Activated gamma-delta T cell treated with Interleukin-2 at 50 U/mL for 16 hours (primary cell): ENCODE data around the gene TBC1D14.

Experiments
- DNase-seq: peaks from one replicate; pipeline ENCODE4 v3.0.0-alpha.2; 2020

The TBC1D14 gene

DNA sequence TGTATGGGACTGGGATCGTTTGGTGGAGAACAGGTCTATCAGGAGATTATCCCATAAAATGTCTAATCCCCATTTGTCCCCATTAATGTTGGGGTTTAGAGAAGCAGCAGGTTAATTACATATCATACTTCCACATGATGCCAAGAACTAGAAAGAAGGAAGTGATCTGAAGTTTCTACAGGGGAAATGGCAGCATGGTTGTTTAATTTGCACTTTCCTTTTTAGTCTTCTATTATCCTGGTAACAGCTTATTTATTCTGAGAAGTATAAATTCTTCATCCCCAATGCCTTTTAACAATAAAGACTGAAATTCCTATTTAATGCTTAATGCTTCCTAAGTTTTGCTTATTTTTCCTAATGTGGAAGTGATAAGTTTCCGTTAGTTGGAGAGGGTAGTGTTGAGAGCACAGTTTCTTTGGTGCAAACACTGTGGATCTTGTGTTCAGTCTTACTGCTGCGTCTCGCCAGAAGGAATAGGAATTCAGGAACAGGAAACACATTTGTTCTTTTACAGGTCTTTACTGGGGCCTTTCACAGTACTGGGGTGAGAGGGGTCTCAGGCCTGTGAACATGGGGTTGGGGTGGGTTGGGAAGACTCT is 74.0 kb downstream of the TBC1D14 start:
- no peak for DNase-seq

DNA sequence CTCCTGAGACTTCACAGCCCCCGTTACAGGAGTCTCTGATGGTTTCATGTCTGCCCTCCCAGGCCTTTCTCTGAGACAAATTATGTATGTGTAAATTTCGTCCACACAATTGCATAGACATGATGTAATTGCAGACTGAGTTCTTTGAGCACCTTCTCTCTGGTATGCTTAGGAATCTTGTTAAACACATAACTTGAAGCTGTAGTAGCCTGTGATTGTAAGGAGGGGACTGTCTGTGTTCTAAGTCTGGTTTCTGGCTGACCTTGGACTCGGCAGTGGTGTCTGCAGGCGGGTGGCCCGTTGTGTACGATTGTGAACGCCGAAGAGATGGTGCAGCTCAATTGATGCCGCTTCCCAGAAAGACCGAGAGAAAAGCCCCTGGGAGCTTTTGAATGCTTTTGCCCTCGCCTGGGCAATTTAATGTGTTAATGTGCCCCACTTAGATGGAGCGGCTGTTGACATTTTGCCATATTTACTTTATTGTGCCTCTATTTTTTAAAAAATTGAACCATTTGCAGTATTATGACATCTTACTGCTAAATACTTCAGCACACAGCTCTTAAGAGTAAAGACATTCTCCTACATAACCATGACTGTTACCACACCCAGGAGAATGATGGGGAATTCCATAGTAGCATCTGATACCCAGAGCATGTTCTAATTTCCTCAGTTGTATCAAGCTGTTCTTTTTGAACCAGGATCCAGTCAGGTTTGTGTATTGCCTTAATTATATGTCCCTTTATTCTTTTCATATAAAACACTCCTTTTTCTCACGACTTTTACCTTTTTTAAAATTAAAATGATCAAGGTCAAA is 75.2 kb downstream of the TBC1D14 start:
- no peak for DNase-seq

DNA sequence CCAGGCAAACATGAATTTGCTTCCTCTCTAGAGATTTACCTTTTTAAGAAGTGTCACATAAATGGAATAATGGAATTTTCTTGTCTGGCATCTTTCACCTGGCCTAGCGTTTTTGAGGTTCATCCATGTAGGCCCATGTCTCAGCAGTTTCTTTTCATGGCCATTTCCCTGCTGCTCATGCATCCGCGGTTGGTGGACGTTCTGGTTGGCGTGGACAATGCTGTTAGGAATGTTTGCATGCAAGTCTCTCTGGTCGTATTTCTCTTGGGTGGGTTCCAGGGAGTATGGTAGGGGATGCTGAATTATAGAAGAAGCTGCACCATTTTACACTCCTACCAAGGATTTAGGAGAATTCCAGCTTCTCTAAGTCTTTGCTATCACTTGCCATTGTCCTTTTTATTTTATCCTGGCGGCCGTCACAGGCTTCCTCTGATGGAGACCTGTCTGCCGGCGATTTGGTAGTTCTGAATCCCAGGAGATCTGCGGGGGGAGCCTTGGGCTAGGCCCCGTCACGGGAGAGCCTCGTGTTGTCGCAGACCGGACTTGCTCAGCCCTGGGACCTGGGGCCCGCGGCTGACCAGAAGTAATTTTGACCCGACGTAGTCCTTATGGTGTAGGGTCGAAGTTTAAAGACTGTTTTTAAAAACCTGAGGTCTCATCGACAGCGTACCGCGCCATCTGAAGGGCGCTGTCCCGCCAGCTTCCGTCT is 76.6 kb downstream of the TBC1D14 start:
- DNase-seq: no peak

DNA sequence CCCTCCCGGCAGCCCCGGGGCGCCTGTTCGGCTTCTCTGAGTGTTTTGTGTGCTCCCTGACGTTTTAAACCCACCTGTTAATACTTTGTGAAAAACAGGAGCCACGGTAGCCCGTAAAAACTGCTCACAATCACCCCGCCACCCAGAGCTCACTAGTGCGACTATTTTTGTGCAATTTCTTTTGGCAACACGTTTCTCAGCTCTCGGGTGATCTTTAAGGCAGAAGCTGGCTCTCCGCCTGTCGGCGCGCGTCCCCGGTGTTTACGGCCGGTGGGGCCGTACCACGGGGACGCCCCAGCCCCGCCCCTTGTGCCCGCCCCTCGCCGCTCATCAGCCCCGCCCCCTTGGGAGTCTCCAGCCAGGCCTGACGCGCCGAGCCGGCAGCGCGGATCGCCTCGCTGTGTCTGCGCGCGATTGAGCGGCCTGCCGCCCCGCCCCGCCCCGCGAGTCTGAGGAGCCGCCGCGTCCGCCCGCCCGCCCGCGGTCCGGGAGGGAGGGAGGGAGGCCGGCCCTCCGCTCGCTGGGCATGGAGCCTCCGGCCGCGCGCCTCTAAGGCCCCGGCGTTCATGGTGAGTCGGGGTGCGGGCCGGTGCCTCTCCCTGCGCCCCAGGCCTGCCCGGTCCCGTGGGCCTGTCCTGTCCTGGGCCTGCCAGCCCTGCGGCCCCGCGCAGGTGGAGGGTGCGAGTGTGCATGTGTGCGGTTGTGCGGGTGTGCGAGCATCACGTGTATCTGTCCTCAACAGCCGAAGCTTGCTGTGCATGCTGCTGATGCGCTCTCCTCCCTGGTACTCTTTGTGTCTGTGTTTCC is 77.4 kb downstream of the TBC1D14 start:
- DNase-seq: peak; percentile 91

DNA sequence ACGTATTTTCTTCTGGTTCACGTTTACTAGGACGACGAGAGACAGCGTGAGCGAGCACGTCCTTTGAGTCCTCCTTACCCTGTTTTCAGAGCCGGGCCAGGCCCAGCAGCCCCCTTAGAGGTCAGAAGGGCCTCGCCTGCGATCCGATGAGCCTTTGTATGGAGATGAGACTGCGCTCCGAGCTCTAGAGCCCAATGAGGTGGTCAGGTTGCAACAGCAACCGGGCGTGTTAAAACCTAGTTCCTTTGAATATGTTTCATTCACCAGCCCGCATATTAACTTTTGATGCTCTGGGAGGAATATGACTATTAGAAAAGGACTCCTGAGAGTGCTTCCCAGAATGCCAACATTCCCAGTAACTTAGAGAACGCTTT is 77.9 kb downstream of the TBC1D14 start:
- no peak for DNase-seq

- no peak for DNase-seq
Observed at GRCh38 chr4:6988016-6988715, 78.5 kb downstream of the TBC1D14 start.

DNA sequence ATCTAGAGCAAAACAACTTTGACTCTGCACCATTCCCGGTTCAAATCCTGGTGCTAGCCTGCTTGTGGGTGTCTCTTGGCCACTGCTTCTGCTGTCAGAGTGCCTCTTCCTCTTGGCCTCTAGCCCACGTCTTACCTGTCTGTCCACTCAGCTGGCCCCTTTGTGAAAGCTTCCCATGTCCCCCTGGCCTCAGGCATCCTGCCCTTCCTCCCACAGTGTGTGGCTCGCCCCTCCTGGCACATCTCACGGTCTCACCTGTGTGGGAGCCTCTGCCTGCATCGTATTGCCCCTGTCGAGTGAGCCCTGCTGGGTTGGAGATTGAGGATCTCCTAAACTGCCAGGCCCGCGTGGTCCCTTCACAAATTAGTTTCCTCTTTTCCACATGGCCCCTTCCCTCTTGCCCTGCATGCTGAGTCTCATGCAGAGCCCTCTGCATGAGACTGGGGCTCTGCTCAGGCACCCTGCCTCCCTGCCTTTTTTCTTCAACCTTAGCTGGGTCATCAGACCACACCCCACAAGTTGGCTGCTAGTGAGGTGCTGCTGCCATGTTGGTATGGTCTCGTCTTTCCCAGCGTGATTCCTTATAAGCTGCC is 79.8 kb downstream of the TBC1D14 start:
- no peak for DNase-seq

DNA sequence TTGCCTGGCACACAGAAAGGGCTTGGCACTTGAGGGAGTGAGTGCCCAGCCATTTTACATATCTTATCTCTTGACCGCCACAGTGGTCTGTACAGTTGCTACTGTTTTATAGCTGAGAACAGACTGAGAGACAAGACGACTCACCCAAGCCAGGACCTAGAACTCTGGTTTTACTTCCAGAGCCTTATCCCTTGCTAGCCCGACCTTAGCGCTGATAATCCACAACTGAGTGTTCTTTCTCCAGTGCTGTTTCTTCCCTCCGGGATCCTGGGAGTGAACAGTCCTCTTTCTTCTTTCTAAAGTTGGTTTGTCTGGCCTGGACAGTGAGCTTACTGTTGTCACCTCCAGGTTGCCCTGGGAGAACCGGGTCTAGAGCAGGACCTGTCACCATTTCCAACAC is 81.0 kb downstream of the TBC1D14 start:
- no peak for DNase-seq

DNA sequence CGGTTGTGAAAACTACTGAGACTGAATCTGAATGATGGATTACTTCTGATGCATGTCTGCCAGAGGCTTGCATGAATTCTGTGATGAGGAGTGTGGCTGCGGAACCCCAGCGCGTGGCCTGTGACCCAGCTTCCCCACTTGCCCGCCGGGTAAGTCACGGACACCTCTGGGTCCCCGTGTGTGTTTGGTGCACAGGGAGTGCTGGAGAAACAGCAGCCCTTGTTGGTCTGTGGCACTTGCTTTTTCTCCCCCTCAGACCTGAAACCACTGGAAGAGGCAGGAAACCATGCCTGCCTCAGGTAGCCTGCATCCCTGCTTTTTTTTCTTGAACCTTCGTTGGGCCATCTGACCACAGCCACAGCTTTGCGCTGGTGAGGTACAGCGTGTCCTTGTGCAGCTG is 81.6 kb downstream of the TBC1D14 start:
- DNase-seq: no peak

DNA sequence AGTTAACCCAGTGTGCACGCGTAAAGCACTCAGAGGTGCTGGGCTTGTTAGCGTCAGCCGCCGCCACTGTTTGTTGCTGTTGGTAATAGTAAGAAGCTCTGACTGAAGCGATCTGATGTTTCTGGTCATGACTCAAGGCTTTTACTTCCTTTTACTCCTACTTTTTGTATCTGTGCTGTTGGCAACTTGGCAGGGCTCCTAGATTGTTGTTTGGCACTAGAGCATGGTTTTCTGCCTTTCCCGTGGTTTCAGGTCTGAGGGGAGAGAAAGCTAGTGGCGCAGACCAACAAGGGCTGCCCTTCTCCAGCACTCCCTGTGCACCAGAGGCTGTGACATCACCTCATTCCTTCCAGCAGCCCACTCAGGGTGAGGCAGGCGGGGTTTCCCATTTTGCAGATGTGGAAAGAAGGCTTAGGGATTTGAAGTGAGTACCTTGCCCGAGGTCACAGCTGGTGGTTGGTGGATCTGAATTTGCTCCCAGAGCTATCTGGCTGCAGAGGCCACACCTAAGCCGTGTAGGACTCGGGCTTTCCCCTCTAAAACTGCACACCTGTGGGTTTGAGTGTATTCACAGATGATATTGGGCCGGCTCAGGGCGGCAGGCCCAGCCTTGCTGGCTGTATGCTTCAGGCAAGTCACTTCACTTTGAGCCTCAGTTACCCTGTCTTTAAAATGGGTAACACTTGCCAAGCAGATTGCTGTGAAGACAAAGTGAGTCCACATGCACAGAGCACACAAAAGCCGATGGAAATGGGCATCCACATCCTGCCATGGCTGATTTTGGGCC is 82.3 kb downstream of the TBC1D14 start:
- DNase-seq: no peak

GRCh38 chr4:6992728-6993677 is 83.4 kb downstream of the TBC1D14 start:
- DNase-seq: no peak

- DNase-seq: no peak
Observed at GRCh38 chr4:6996481-6996880, 86.9 kb downstream of the TBC1D14 start.

- DNase-seq: no peak
Observed at GRCh38 chr4:6999172-7000086, 89.8 kb downstream of the TBC1D14 start.

DNA sequence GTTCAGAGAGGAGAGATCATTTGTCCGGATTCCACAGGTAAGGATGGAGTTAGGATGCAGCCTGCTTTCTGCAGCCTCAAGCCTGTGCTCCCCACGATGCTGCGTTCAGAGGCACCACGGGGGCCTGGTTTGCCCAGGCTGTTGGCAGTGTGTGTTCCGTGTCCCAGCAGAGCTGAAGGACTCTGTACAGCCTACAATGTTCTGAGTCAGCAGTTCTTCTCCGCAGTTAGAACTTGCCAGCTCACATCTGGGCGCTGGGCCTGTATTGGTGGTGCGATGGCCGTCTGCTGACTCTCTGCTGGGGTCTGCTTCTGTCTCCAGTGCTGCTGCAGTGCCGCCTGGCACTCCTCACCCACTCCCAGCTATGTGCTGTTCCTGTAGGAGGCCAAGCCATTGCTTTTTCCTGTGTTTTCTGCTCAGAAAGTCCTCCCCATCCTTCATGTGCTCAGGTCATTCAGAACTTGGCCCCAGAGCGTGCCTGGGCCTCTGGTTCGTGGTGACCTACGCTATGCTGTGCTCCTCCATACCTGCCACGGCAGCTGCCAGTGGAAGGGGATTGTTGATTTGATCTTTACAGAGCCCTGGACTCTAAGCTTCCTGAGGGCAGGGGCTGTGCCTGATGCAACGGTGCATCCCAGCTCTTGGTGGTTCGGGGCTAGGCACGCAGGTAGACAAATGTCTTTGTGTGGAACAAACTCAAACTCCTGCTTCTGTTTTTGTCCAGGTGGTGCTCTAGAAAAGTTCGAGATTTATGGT is 91.0 kb downstream of the TBC1D14 start:
- DNase-seq: no peak

GRCh38 chr4:7001271-7001670 is 91.6 kb downstream of the TBC1D14 start:
- DNase-seq: no peak

DNA sequence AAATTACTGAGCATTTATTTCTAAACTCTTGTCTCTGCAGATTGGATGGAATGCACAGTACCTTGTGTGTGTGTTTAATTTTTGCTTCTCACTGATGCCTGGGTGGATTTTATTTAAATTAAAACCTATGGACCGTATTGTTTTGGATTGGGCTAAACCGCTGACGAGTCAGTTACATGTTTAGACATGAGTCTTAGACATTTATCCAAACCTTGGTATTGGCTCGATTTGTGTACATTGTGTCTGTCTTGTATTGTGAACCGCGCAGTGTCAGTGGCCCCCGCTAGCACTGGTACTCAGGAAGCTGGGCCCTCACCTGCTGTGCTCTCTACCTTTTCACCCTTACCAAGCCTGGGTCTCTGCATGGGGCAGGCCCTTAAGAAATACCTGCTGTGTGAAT is 92.7 kb downstream of the TBC1D14 start:
- DNase-seq: no peak

- DNase-seq: no peak
Observed at GRCh38 chr4:7003176-7003878, 93.7 kb downstream of the TBC1D14 start.

GRCh38 chr4:7003879-7004240 is 94.2 kb downstream of the TBC1D14 start:
- DNase-seq: no peak
